IPS-20b (cell line): Measurements from ENCODE around the gene STX11.

Experiments used
- H3K27ac ChIP-seq: one replicate; pipeline ENCODE4 v1.5.1; 2013; ENCODE audit warnings: low read length
- H3K27me3 ChIP-seq: 2 replicates; pipeline ENCODE4 v1.6.1; 2013; ENCODE audit warnings: mild to moderate bottlenecking, low read length, inconsistent platforms; ENCODE audit not compliant: insufficient read depth
- H3K36me3 ChIP-seq: 2 replicates; pipeline ENCODE4 v1.6.1; 2013; ENCODE audit warnings: low read depth, mild to moderate bottlenecking, inconsistent platforms, low read length, moderate library complexity; ENCODE audit not compliant: insufficient read depth
- H3K4me1 ChIP-seq: 2 replicates; pipeline ENCODE4 v1.6.1; 2013; ENCODE audit warnings: mild to moderate bottlenecking, control low read depth, inconsistent platforms, low read length, moderate library complexity; ENCODE audit not compliant: insufficient read depth
- H3K4me3 ChIP-seq: 2 replicates; pipeline ENCODE4 v1.5.1; 2013; ENCODE audit warnings: mild to moderate bottlenecking, low read length, inconsistent platforms
- H3K9ac ChIP-seq: 2 replicates; pipeline ENCODE4 v1.6.1; 2013; ENCODE audit warnings: low read depth, mild to moderate bottlenecking, inconsistent platforms, low read length, moderate library complexity
- H3K9me3 ChIP-seq: 2 replicates; pipeline ENCODE4 v1.6.1; 2013; ENCODE audit warnings: mild to moderate bottlenecking, low read depth, low read length, inconsistent platforms; ENCODE audit not compliant: insufficient read depth

STX11 gene

GRCh38 chr6:144143878-144144277, 6.4 kb upstream of the STX11 start:
- Histone ChIP-seq H3K27me3 (peaks cover 22% of the 10 kb centered on the region), H3K36me3 (no peaks in the 10 kb centered on the region), H3K27ac (no peak overlapping the region), H3K9ac (no peak overlapping the region), H3K9me3 (no peaks in the 10 kb centered on the region), H3K4me1 (no peaks in the 10 kb centered on the region), H3K4me3 (no peak overlapping the region)

- no peak overlapping the region for H3K9ac ChIP-seq
- H3K4me1 ChIP-seq, result no peaks in the 10 kb centered on the region
- no peaks in the 10 kb centered on the region for H3K9me3 ChIP-seq
- H3K36me3 ChIP-seq, result no peaks in the 10 kb centered on the region
- H3K27ac ChIP-seq, result no peak overlapping the region
- peaks cover 33% of the 10 kb centered on the region for H3K27me3 ChIP-seq
- H3K4me3 ChIP-seq, result no peak overlapping the region
These were observed 5.3 kb upstream of the STX11 start for GRCh38 chr6:144144996-144145395.

- Histone ChIP-seq H3K36me3 (no peaks in the 10 kb centered on the region), H3K4me1 (no peaks in the 10 kb centered on the region), H3K9ac (no peak overlapping the region), H3K4me3 (no peak overlapping the region), H3K27ac (no peak overlapping the region), H3K9me3 (no peaks in the 10 kb centered on the region), H3K27me3 (peaks cover 38% of the 10 kb centered on the region)
These were observed 4.8 kb upstream of the STX11 start for GRCh38 chr6:144145541-144145940.

GRCh38 chr6:144148886-144149285, 1.4 kb upstream of the STX11 start:
- Histone ChIP-seq H3K36me3 (no peaks in the 10 kb centered on the region), H3K9me3 (no peaks in the 10 kb centered on the region), H3K4me3 (no peak overlapping the region), H3K9ac (no peak overlapping the region), H3K27ac (no peak overlapping the region), H3K27me3 (peaks cover 63% of the 10 kb centered on the region), H3K4me1 (0 out of 2 replicates have a peak, but pooled peaks cover 2% of the 10 kb centered on the region)

- no peak overlapping the region for H3K27ac ChIP-seq
- H3K27me3 ChIP-seq, result peaks cover 63% of the 10 kb centered on the region
- H3K4me1 ChIP-seq, result 0 out of 2 replicates have a peak, but pooled peaks cover 2% of the 10 kb centered on the region
- H3K4me3 ChIP-seq, result peak overlapping the region; percentile 80
- H3K36me3 ChIP-seq, result no peaks in the 10 kb centered on the region
- no peaks in the 10 kb centered on the region for H3K9me3 ChIP-seq
- H3K9ac ChIP-seq, result no peak overlapping the region
These were observed 791 bp upstream of the STX11 start for GRCh38 chr6:144149558-144149893.

- Histone ChIP-seq H3K9me3 (no peaks in the 10 kb centered on the region), H3K9ac (no peak overlapping the region), H3K27ac (no peak overlapping the region), H3K27me3 (peaks cover 63% of the 10 kb centered on the region), H3K4me3 (peak overlapping the region; percentile 80), H3K4me1 (0 out of 2 replicates have a peak, but pooled peaks cover 2% of the 10 kb centered on the region), H3K36me3 (no peaks in the 10 kb centered on the region)
These were observed 667 bp downstream of the STX11 start for GRCh38 chr6:144150710-144151657.

GRCh38 chr6:144152334-144152900, 2.1 kb downstream of the STX11 start:
- Histone ChIP-seq H3K9ac (no peak overlapping the region), H3K27me3 (peaks cover 56% of the 10 kb centered on the region)

GRCh38 chr6:144153260-144153659, 2.9 kb downstream of the STX11 start:
- Histone ChIP-seq H3K27me3 (peaks cover 47% of the 10 kb centered on the region), H3K4me1 (0 out of 2 replicates have a peak, but pooled peaks cover 2% of the 10 kb centered on the region), H3K36me3 (no peaks in the 10 kb centered on the region), H3K9ac (no peak overlapping the region), H3K9me3 (no peaks in the 10 kb centered on the region), H3K4me3 (no peak overlapping the region), H3K27ac (no peak overlapping the region)

More at GRCh38 chr6:144152334-144152900, 2.1 kb downstream of the STX11 start:
- no peaks in the 10 kb centered on the region for H3K36me3 ChIP-seq
- 0 out of 2 replicates have a peak, but pooled peaks cover 2% of the 10 kb centered on the region for H3K4me1 ChIP-seq
- no peak overlapping the region for H3K27ac ChIP-seq
- H3K4me3 ChIP-seq, result no peak overlapping the region
- H3K9me3 ChIP-seq, result no peaks in the 10 kb centered on the region

GRCh38 chr6:144153971-144154370, 3.7 kb downstream of the STX11 start:
- Histone ChIP-seq H3K9ac (no peak overlapping the region), H3K27ac (no peak overlapping the region), H3K4me3 (no peak overlapping the region), H3K9me3 (no peaks in the 10 kb centered on the region), H3K27me3 (peaks cover 40% of the 10 kb centered on the region), H3K4me1 (peaks cover 6% of the 10 kb centered on the region; the same call in 1 of the 2 replicates), H3K36me3 (no peaks in the 10 kb centered on the region)

- Histone ChIP-seq H3K9me3 (no peaks in the 10 kb centered on the region), H3K27me3 (peaks cover 25% of the 10 kb centered on the region), H3K27ac (no peak overlapping the region), H3K36me3 (no peaks in the 10 kb centered on the region), H3K9ac (no peak overlapping the region), H3K4me1 (peaks cover 6% of the 10 kb centered on the region; the same call in 1 of the 2 replicates), H3K4me3 (no peak overlapping the region)
These were observed 5.2 kb downstream of the STX11 start for GRCh38 chr6:144155529-144155928.

- Histone ChIP-seq H3K9me3 (no peaks in the 10 kb centered on the region), H3K36me3 (no peaks in the 10 kb centered on the region), H3K4me1 (peaks cover 6% of the 10 kb centered on the region; the same call in 1 of the 2 replicates), H3K27me3 (peaks cover 17% of the 10 kb centered on the region), H3K9ac (no peak overlapping the region), H3K4me3 (no peak overlapping the region), H3K27ac (no peak overlapping the region)
These were observed 6.0 kb downstream of the STX11 start for GRCh38 chr6:144156338-144156737.

- H3K27me3 ChIP-seq, result peaks cover 11% of the 10 kb centered on the region
- no peak overlapping the region for H3K4me3 ChIP-seq
- H3K9me3 ChIP-seq, result no peaks in the 10 kb centered on the region
- peaks cover 3% of the 10 kb centered on the region; the same call in 1 of the 2 replicates for H3K4me1 ChIP-seq
- H3K27ac ChIP-seq, result no peak overlapping the region
- no peaks in the 10 kb centered on the region for H3K36me3 ChIP-seq
- no peak overlapping the region for H3K9ac ChIP-seq
These were observed 6.7 kb downstream of the STX11 start for GRCh38 chr6:144156991-144157390.
